IMR-90 (cell line): ENCODE results near the gene KBTBD13. TPM values are rescaled to one million over a fixed set of nuclear protein-coding genes. Genes with fewer than 3 reads are reported as not detected.

ENCODE experiments used
- ATAC-seq: fragments of 200-7000 bp; cut with Tn5 transposase; 2 replicates; pipeline ENCODE4 v1.9.1; 2020; ENCODE audit warnings: low read depth, mild to moderate bottlenecking, moderate library complexity
- BruUV-seq: library from RNA; stranded (reverse); fragments of 400-500 nt; replicated peaks from 2 replicates; lab custom pipeline; 2021; lab: Mats Ljungman, UMichigan
- CTCF ChIA-PET: fragments of 300-600 bp; formaldehyde crosslinking; extraction: SDS; loops from one replicate; lab custom pipeline; 2021; ENCODE audit warnings: antibody characterized with exemption; lab: Yijun Ruan, JAX
- POLR2A ChIA-PET: fragments of 300-600 bp; sonication (Branson Sonifier 250); formaldehyde crosslinking; loops from one replicate; lab custom pipeline; 2022; ENCODE audit warnings: antibody characterized with exemption; ENCODE audit not compliant: unreplicated experiment; lab: Charles Lee
- DNase-seq: peaks from one replicate; pipeline ENCODE4 v3.0.0; 2013
- H2AFZ ChIP-seq: replicated peaks from 2 replicates; pipeline ENCODE3; 2013; ENCODE audit warnings: low read length, mild to moderate bottlenecking; ENCODE audit not compliant: poor library complexity
- H2AK5ac ChIP-seq: 2 replicates; pipeline ENCODE4 v1.6.1; 2013; ENCODE audit warnings: low read depth, low read length, inconsistent platforms
- H2AK9ac ChIP-seq: replicated peaks from 2 replicates; pipeline ENCODE3; 2013; ENCODE audit warnings: mild to moderate bottlenecking, low read depth, low read length, moderate library complexity; ENCODE audit not compliant: poor library complexity
- H2BK120ac ChIP-seq: 2 replicates; pipeline ENCODE4 v1.6.1; 2013; ENCODE audit warnings: low read depth, low read length, inconsistent platforms
- H2BK15ac ChIP-seq: 3 replicates; pipeline ENCODE4 v1.6.1; 2013; ENCODE audit warnings: low read depth, low read length, inconsistent platforms
- H2BK20ac ChIP-seq: 2 replicates; pipeline ENCODE4 v1.6.1; 2013; ENCODE audit warnings: low read depth, mild to moderate bottlenecking, inconsistent platforms, low read length, moderate library complexity
- H2BK5ac ChIP-seq: 2 replicates; pipeline ENCODE4 v1.6.1; 2013; ENCODE audit warnings: mild to moderate bottlenecking, low read depth, low read length, inconsistent platforms; ENCODE audit not compliant: poor library complexity, severe bottlenecking
- H3K14ac ChIP-seq: replicated peaks from 2 replicates; pipeline ENCODE4 v1.6.1; 2013; ENCODE audit warnings: low read depth, low read length, inconsistent platforms
- H3K18ac ChIP-seq: 2 replicates; pipeline ENCODE4 v1.6.1; 2013; ENCODE audit warnings: low read depth, low read length, control low read depth
- H3K23ac ChIP-seq: 2 replicates; pipeline ENCODE4 v1.6.1; 2013; ENCODE audit warnings: low read depth, low read length, inconsistent platforms
- H3K27ac ChIP-seq: 2 replicates; pipeline ENCODE4 v1.5.1; 2013; ENCODE audit warnings: mild to moderate bottlenecking, control low read depth, low read length; ENCODE audit not compliant: insufficient read depth
- H3K27me3 ChIP-seq: 2 replicates; pipeline ENCODE4 v1.6.1; 2013; ENCODE audit warnings: low read length; ENCODE audit not compliant: control insufficient read depth, insufficient read depth
- H3K36me3 ChIP-seq: 2 replicates; pipeline ENCODE4 v1.6.1; 2013; ENCODE audit warnings: low read length, mixed read lengths; ENCODE audit not compliant: control insufficient read depth, insufficient read depth
- H3K4ac ChIP-seq: 2 replicates; pipeline ENCODE4 v1.6.1; 2013; ENCODE audit warnings: low read depth, low read length, inconsistent platforms
- H3K4me1 ChIP-seq: 2 replicates; pipeline ENCODE4 v1.6.1; 2013; ENCODE audit warnings: low read length, mixed read lengths; ENCODE audit not compliant: control insufficient read depth, insufficient read depth
- H3K4me2 ChIP-seq: 2 replicates; pipeline ENCODE4 v1.6.1; 2013; ENCODE audit warnings: low read depth, mild to moderate bottlenecking, control low read depth, low read length, moderate library complexity
- H3K4me3 ChIP-seq: 2 replicates; pipeline ENCODE4 v1.5.1; 2013; ENCODE audit warnings: low read depth, mild to moderate bottlenecking, control low read depth, low read length, moderate library complexity; ENCODE audit not compliant: insufficient read depth
- H3K56ac ChIP-seq: 2 replicates; pipeline ENCODE4 v1.6.1; 2013; ENCODE audit warnings: low read length, inconsistent platforms; ENCODE audit not compliant: insufficient read depth; ENCODE audit errors: extremely low read depth
- H3K79me1 ChIP-seq, 2 experiments: 2 replicates each; pipeline ENCODE4 v1.6.1; 2013; ENCODE audit warnings: low read length in 2 of 2, inconsistent platforms in 1 of 2, low read depth in 1 of 2
- H3K9ac ChIP-seq: 2 replicates; pipeline ENCODE4 v1.6.1; 2013; ENCODE audit warnings: low read depth, low read length, control low read depth
- H3K9me1 ChIP-seq: 2 replicates; pipeline ENCODE4 v1.6.1; 2013; ENCODE audit warnings: low read length, inconsistent platforms; ENCODE audit not compliant: insufficient read depth
- H3K9me3 ChIP-seq: 2 replicates; pipeline ENCODE4 v1.6.1; 2013; ENCODE audit warnings: low read length; ENCODE audit not compliant: control insufficient read depth, insufficient read depth
- H4K20me1 ChIP-seq: 2 replicates; pipeline ENCODE4 v1.6.1; 2013; ENCODE audit warnings: low read length, inconsistent platforms; ENCODE audit not compliant: insufficient read depth
- H4K5ac ChIP-seq: 2 replicates; pipeline ENCODE4 v1.6.1; 2013; ENCODE audit warnings: mild to moderate bottlenecking, low read depth, low read length, control low read depth
- H4K8ac ChIP-seq, 2 experiments: 2 replicates each; pipeline ENCODE4 v1.6.1; 2013; ENCODE audit warnings: low read depth in 2 of 2, low read length in 2 of 2, control low read depth in 1 of 2, inconsistent platforms in 1 of 2
- H4K91ac ChIP-seq: 2 replicates; pipeline ENCODE4 v1.6.1; 2013; ENCODE audit warnings: low read depth, low read length, inconsistent platforms; ENCODE audit not compliant: insufficient read depth
- CEBPB ChIP-seq: IDR thresholded peaks from 2 replicates; pipeline ENCODE4 v1.6.1; 2012; ENCODE audit warnings: low read depth, low read length, improper control_type of control experiment
- CHD1 ChIP-seq: IDR thresholded peaks from 2 replicates; pipeline ENCODE4 v1.6.1; 2012; ENCODE audit warnings: low read depth, low read length, improper control_type of control experiment
- CTCF ChIP-seq: conservative IDR thresholded peaks from 2 replicates; pipeline ENCODE4 v1.5.1; 2012; ENCODE audit warnings: mild to moderate bottlenecking, low read depth, low read length, improper control_type of control experiment
- ELK1 ChIP-seq: fragments of 150-350 bp; IDR thresholded peaks from 2 replicates; pipeline ENCODE4 v1.6.1; 2016; ENCODE audit warnings: low read depth, mild to moderate bottlenecking, low read length, moderate library complexity, borderline replicate concordance
- MAFK ChIP-seq: IDR thresholded peaks from 2 replicates; pipeline ENCODE4 v1.6.1; 2012; ENCODE audit warnings: low read depth, low read length, improper control_type of control experiment
- MAZ ChIP-seq: IDR thresholded peaks from 2 replicates; pipeline ENCODE4 v1.6.1; 2012; ENCODE audit warnings: low read depth, mild to moderate bottlenecking, low read length, improper control_type of control experiment, moderate library complexity, borderline replicate concordance
- NFE2L2 ChIP-seq: fragments of 150-350 bp; IDR thresholded peaks from 2 replicates; pipeline ENCODE4 v1.6.1; 2016; ENCODE audit warnings: low read depth, mild to moderate bottlenecking, low read length
- RAD21 ChIP-seq: IDR thresholded peaks from 2 replicates; pipeline ENCODE4 v1.6.1; 2012; ENCODE audit warnings: low read length, improper control_type of control experiment
- RFX5 ChIP-seq: IDR thresholded peaks from 2 replicates; pipeline ENCODE4 v1.8.0; 2012; ENCODE audit warnings: low read depth, mild to moderate bottlenecking, low read length, moderate library complexity
- USF2 ChIP-seq: fragments of 150-350 bp; IDR thresholded peaks from 2 replicates; pipeline ENCODE4 v1.6.1; 2017; ENCODE audit warnings: mild to moderate bottlenecking, antibody characterized with exemption, low read length, low read depth
- WGBS, 2 experiments: methylation state at CpG; one replicate each; pipeline versions ENCODE4 v1.1.5 to v1.1.7; 2013; ENCODE audit warnings: missing lambda C conversion rate in 2 of 2; ENCODE audit not compliant: insufficient read length in 1 of 2; ENCODE audit errors: extremely low coverage in 2 of 2; 5-methylcytosine and 5-hydroxymethylcytosine counted together
- dilution Hi-C: fragments of 300-500 bp; cut with HindIII; formaldehyde crosslinking; loops from one replicate; pipeline ENCODE4 v1.14.3; 2018; ENCODE audit warnings: low sequenced_read_pairs; ENCODE audit not compliant: unreplicated experiment
- in situ Hi-C: fragments of 300-500 bp; cut with MboI; formaldehyde crosslinking; loops from 3 replicates; pipeline ENCODE4 v1.14.3; 2019; ENCODE audit warnings: low sequenced_read_pairs, inconsistent platforms, mixed read lengths
- intact Hi-C: fragments of 100-400 bp; cut with micrococcal nuclease; formaldehyde crosslinking; loops from 2 replicates; pipeline ENCODE4 v1.10.0; 2022
- polyA plus RNA-seq, 3 experiments: library from polyadenylated mRNA; depleted of rRNA; stranded (reverse); fragments of >200 nt; gene quantifications; 2 replicates each; pipeline ENCODE4 v1.2.3, GENCODE V29; 2012; ENCODE audit warnings: low replicate concordance in 1 of 3
- total RNA-seq: library from RNA; depleted of rRNA; stranded (reverse); fragments of >200 nt; gene quantifications from 2 replicates; pipeline ENCODE4 v1.2.3, GENCODE V29; 2012

KBTBD13 gene
- total and polyA plus RNA-seq, 2 of the 4 experiments (the other 2 are of a cell fraction), result not detected

- Histone ChIP-seq H3K23ac (no peak overlapping the region), H3K4me2 (no peak overlapping the region), H3K9ac (no peak overlapping the region), H3K4ac (no peak overlapping the region), H3K14ac (no peak overlapping the region), H3K27me3 (no peaks in the 10 kb centered on the region), H4K20me1 (no peaks in the 10 kb centered on the region; the same call in 1 of the 2 replicates), H2BK5ac (no peak overlapping the region), H2AK9ac (no peak overlapping the region), H3K18ac (no peak overlapping the region), H2BK120ac (no peak overlapping the region), H2BK20ac (no peak overlapping the region), H3K79me1 (no peaks in the 10 kb centered on the region; a peak in 1 of 4 replicates), H3K56ac (no peak overlapping the region), H4K5ac (no peak overlapping the region), H2AK5ac (no peak overlapping the region), H4K8ac (no peak overlapping the region), H3K4me1 (no peaks in the 10 kb centered on the region), H2BK15ac (no peak overlapping the region), H3K9me3 (no peaks in the 10 kb centered on the region), H3K36me3 (peaks cover 42% of the 10 kb centered on the region), H3K9me1 (no peaks in the 10 kb centered on the region), H3K27ac (no peak overlapping the region), H3K4me3 (no peak overlapping the region), H4K91ac (no peak overlapping the region), H2AFZ (no peak overlapping the region)
- peak; percentile 35 for ATAC-seq
- DNase-seq, result no peak
- intact Hi-C loops (loop anchor here (1.0 kb wide), 2 partner anchors 48 to 69 kb away; no protein-coding TSS in a partner anchor), dilution Hi-C loops (no loop called here), in situ Hi-C loops (no loop called here)
- ChIA-PET POLR2A (no interaction called here), CTCF (interaction anchor here (0.6 to 2.5 kb wide), 18 partner anchors 8 to 83 kb away, joined by 3 to 26 read pairs (median 6); partner anchors contain the start of genes CLPX and SLC51B)
- no peak for TF ChIP-seq NFE2L2
- TF ChIP-seq CTCF, result no peak
- no peak for TF ChIP-seq USF2
- no peak for TF ChIP-seq MAFK
- TF ChIP-seq ELK1, result no peak
- no peak for TF ChIP-seq RAD21
- TF ChIP-seq CHD1, result no peak
- no peak for TF ChIP-seq RFX5
- TF ChIP-seq CEBPB, result no peak
- TF ChIP-seq MAZ, result no peak
- 66% methylated on average over 37 of the region's 75 CpGs; no CpG with 5 or more reads in 1 of the 2 experiments for whole genome bisulfite sequencing, 2 experiments
- BruUV-seq, result no TSS peak
Measured at GRCh38 chr15:65101891-65102708, 25.6 kb downstream of the KBTBD13 start.
